Ovary (tissue), 9 donors: ENCODE measurements around the gene PRXL2C. TPM values are rescaled to one million over a fixed set of nuclear protein-coding genes. Genes with fewer than 3 reads are reported as not detected.

Source experiments
- DNase-seq, 5 donors: peaks; one replicate each; pipeline ENCODE4 v3.0.0-alpha.2; 2019 to 2020
- H3K27ac ChIP-seq, 2 donors: fragments of 200-600 bp; one replicate each; pipeline versions ENCODE4 v1.5.1 to v1.8.0; 2019 to 2022
- H3K27me3 ChIP-seq: fragments of 200-600 bp; one replicate; pipeline ENCODE4 v1.8.0; 2022
- H3K36me3 ChIP-seq: fragments of 200-600 bp; sonication (generic); one replicate; pipeline ENCODE4 v1.5.1; 2019
- H3K4me1 ChIP-seq: one replicate; pipeline ENCODE4 v1.8.1; 2013; ENCODE audit warnings: mild to moderate bottlenecking, moderate library complexity; ENCODE audit not compliant: insufficient read depth
- H3K4me3 ChIP-seq: fragments of 200-600 bp; sonication (generic); one replicate; pipeline ENCODE4 v1.5.1; 2017
- H3K9me3 ChIP-seq, 2 donors: fragments of 200-600 bp in 1 of 2; sonication (generic) in 1 of 2; one replicate each; pipeline versions ENCODE4 v1.5.1 to v1.8.1; 2013 to 2019; ENCODE audit warnings: mild to moderate bottlenecking in 1 of 2, moderate library complexity in 1 of 2
- CTCF ChIP-seq, 3 donors: fragments of 450-650 bp in 2 of 3; fragments of 200-600 bp in 1 of 3; IDR thresholded peaks; one replicate each; pipeline versions ENCODE4 v1.5.1 to v1.8.0; 2016 to 2022; ENCODE audit warnings: antibody characterized with exemption in 3 of 3, mild to moderate bottlenecking in 1 of 3
- EP300 ChIP-seq: sonication (generic); formaldehyde crosslinking; IDR thresholded peaks from one replicate; pipeline ENCODE4 v1.6.1; 2017; ENCODE audit warnings: antibody characterized with exemption
- POLR2A ChIP-seq: fragments of 450-650 bp; IDR thresholded peaks from one replicate; pipeline ENCODE4 v1.6.1; 2017; ENCODE audit warnings: antibody characterized with exemption, mild to moderate bottlenecking, moderate library complexity
- WGBS, 3 donors: extraction: QIAGEN DNeasy Blood & Tissue Kit in 1 of 3; methylation state at CpG; one replicate each; pipeline versions ENCODE4 v1.1.5 to v1.1.7; 2013 to 2017; 5-methylcytosine and 5-hydroxymethylcytosine counted together
- intact Hi-C, 4 donors: fragments of 100-400 bp; cut with DNase I; formaldehyde crosslinking; loops; one replicate each; pipeline versions ENCODE4 v1.11.0 to v1.15.1; 2022 to 2023
- polyA plus RNA-seq, 2 donors: library from polyadenylated mRNA; stranded (reverse); fragments of 200-250 nt in 1 of 2; fragments of 350-450 nt in 1 of 2; fragmentation: Illumina TruSeq in 1 of 2; extraction: RNeasy Lipid Tissue Mini Kit (QIAGEN cat#74804) in 1 of 2; gene quantifications; one replicate each; pipeline ENCODE4 v1.2.3, GENCODE V29; 2013 to 2014
- total RNA-seq, 7 donors: library from RNA; depleted of rRNA in 2 of 7; stranded (reverse); fragments of >200 nt in 2 of 7; fragmentation: NEBNext Ultra II Directional in 3 of 7; extraction: Animal tissue kit (Norgen Biotek cat#: 25700) in 3 of 7; gene quantifications; one replicate each; pipeline versions ENCODE4 v1.1.0 to v1.2.4, GENCODE V29; 2016 to 2023
- donor health status: DM: no; HTN: no; CAD: no; lungs with moderate emphysema.
- donor health status: DM: no; HTN: no; CAD: no.
- donor health status: Bipolar disorder and iron deficiency.
- donor health status: DM: yes; HTN: yes; CAD: no.
- donor health status: DM: no; HTN: no; CAD: no.
- donor health status: DM: yes; HTN: yes; CAD: no.

Gene PRXL2C
- total and polyA plus RNA-seq, 9 donors: 6.6 to 21.2 (median 14.0) TPM

GRCh38 chr9:96596601-96597111 lies 58.5 kb downstream of the PRXL2C start:
- H3K27me3 ChIP-seq: no peaks in the 10 kb centered on the region
- DNase-seq: no peak
- no peak overlapping the region for H3K27ac ChIP-seq
- no peak overlapping the region for H3K4me3 ChIP-seq
- 61 to 81% (median 67%) methylated on average over 5 of the region's 5 CpGs for WGBS, 3 donors
- intact Hi-C loops: no loop called here
- no peaks in the 10 kb centered on the region for H3K9me3 ChIP-seq
- TF ChIP-seq CTCF (IDR thresholded peaks at IDR 0.05) (no peak), EP300 (no peak), POLR2A (no peak)
- no peaks in the 10 kb centered on the region for H3K36me3 ChIP-seq
- no peaks in the 10 kb centered on the region for H3K4me1 ChIP-seq

Other genes starting within 250 kb of the PRXL2C start
- gene ZNF367, start 236.9 kb downstream of the PRXL2C start, total RNA-seq: 1 to 10 TPM; 1.3 to 2.4 (median 1.9) TPM
- gene ZNF367, start 236.9 kb downstream of the PRXL2C start, polyA plus RNA-seq: 1 to 10 TPM; 1.1 to 1.5 TPM
- 10 to 100 TPM; 10.3 to 23.4 (median 19.2) TPM for gene HABP4, start 205.1 kb downstream of the PRXL2C start, total RNA-seq
- gene HABP4, start 205.1 kb downstream of the PRXL2C start, polyA plus RNA-seq: 10 to 100 TPM; 15.8 to 22.5 TPM
- gene CDC14B, start 35.5 kb downstream of the PRXL2C start, total RNA-seq: 10 to 100 TPM in 5 of 7 donors, 1 to 10 TPM in 2; 8.1 to 15.3 (median 11.4) TPM
- gene CDC14B, start 35.5 kb downstream of the PRXL2C start, polyA plus RNA-seq: 10 to 100 TPM in 1 of 2 donors, 1 to 10 TPM in 1; 5.9 to 14.9 TPM
- 10 to 100 TPM in 6 of 7 donors, 1 to 10 TPM in 1; 8.3 to 16.8 (median 13.4) TPM for gene ZNF510, start 122.8 kb upstream of the PRXL2C start, total RNA-seq
- 10 to 100 TPM in 1 of 2 donors, 1 to 10 TPM in 1; 6.8 to 10.3 TPM for gene ZNF510, start 122.8 kb upstream of the PRXL2C start, polyA plus RNA-seq
- 10 to 100 TPM in 3 of 7 donors, 1 to 10 TPM in 4; 7.7 to 12.4 (median 9.9) TPM for gene ZNF782, start 199.2 kb upstream of the PRXL2C start, total RNA-seq
- gene ZNF782, start 199.2 kb upstream of the PRXL2C start, polyA plus RNA-seq: 1 to 10 TPM; 2.8 to 3.5 TPM